Inferior parietal cortex (tissue), 1 donor: Measurements from ENCODE around the gene OAF.

Experiments used
- DNase-seq: peaks from one replicate; pipeline ENCODE4 v3.0.0-alpha.2; 2016; ENCODE audit errors: extremely low spot score

Gene OAF

GRCh38 chr11:120221115-120221752 lies 10.4 kb downstream of the OAF start:
- no peak for DNase-seq

DNA sequence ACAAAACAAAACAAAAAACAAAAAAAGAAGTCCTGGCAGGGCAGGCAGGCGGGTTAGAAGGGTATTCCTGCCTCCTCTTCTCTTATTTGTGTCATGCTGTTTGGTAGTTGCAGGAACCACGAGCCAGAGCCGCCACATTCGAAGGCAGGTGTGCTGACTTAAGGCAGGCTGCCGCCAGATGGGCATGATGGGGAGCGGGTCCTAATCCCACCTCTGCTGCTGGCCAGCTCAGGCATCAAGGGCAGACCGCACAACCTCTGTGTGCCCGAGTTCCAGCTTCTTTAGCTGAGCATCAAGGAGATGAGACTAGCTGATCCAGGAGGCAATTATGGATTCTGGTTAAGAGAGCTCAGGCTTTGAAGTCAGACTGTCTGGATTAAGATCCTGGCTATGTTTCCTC lies 12.1 kb downstream of the OAF start:
- DNase-seq: no peak

- no peak for DNase-seq
These were observed 13.0 kb downstream of the OAF start for GRCh38 chr11:120223793-120224192.

DNA sequence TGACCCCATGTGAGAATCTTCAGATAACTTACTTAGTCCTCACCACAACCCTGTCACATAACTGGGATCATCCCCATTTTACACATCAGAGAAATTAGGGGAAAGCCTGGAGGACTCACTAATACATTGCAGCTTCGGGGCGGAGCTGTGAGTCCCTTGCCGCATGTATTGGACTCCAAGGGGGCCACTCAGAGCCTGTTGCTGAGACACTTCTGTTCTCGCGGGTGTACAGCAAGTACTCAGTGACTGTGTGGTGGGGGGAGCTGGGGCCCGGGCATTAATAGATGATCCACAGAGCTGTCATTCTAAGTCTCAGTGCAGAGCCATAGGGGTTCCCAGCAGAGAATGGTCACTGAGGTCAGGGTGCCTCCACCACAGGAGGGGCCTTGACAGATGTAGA lies 13.5 kb downstream of the OAF start:
- DNase-seq: no peak

GRCh38 chr11:120224972-120225909 lies 14.4 kb downstream of the OAF start:
- DNase-seq: no peak

GRCh38 chr11:120226242-120226641 lies 15.4 kb downstream of the OAF start:
- DNase-seq: no peak

- no peak for DNase-seq
These were observed 15.9 kb downstream of the OAF start for GRCh38 chr11:120226714-120227113.

- DNase-seq: no peak
These were observed 16.5 kb downstream of the OAF start for GRCh38 chr11:120227228-120227852.

DNA sequence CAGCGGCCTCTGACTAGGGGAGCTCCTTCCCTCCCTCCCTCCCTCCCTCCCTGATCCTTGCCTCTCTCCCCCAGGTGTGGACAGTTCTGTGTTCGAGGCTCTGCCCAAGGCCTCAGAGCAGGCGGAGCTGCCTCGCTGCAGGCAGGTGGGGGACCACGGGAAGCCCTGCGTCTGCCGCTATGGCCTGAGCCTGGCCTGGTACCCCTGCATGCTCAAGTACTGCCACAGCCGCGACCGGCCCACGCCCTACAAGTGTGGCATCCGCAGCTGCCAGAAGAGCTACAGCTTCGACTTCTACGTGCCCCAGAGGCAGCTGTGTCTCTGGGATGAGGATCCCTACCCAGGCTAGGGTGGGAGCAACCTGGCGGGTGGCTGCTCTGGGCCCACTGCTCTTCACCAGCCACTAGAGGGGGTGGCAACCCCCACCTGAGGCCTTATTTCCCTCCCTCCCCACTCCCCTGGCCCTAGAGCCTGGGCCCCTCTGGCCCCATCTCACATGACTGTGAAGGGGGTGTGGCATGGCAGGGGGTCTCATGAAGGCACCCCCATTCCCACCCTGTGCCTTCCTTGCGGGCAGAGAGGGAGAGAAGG lies 18.1 kb downstream of the OAF start:
- no peak for DNase-seq

DNA sequence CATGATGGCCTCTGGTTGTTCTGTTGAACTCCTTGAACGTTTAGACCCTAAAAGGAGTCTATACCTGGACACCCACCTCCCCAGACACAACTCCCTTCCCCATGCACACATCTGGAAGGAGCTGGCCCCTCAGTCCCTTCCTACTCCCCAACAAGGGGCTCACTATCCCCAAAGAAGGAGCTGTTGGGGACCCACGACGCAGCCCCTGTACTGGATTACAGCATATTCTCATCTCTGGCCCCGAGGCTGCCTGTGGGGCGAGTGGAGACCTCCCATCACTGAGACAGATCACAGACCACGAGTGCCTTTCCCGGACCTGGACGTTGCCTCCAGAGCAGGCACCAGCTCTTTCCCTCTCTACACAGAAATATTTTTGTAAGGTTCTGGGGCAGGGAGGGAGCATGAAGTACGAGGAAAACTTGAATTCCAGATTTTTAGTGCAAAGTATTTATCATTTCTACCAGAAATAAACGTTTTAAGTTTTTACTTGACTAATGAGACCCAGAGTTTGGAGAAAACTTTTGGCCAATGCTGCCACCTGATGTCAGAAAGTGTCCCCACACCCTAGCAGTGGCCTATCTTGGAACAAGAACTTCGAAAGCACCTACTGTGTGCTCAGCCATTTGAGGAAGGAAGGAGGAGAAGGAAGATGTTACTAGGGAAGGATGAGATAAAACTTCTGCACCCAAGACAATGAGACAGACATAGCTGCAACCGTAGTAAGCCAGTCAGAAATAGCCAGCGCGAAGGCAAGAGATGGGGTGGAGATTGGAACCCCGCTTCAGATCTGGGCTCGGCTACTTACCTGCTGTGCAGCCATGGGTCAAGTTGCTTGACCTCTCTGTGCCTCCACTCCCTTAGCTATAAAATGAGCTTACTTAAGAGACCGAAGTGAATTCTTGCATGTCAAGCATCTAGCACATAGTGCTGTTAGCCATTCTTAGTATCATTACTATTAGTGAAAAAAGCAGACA lies 18.9 kb downstream of the OAF start:
- DNase-seq: peak; percentile 61

DNA sequence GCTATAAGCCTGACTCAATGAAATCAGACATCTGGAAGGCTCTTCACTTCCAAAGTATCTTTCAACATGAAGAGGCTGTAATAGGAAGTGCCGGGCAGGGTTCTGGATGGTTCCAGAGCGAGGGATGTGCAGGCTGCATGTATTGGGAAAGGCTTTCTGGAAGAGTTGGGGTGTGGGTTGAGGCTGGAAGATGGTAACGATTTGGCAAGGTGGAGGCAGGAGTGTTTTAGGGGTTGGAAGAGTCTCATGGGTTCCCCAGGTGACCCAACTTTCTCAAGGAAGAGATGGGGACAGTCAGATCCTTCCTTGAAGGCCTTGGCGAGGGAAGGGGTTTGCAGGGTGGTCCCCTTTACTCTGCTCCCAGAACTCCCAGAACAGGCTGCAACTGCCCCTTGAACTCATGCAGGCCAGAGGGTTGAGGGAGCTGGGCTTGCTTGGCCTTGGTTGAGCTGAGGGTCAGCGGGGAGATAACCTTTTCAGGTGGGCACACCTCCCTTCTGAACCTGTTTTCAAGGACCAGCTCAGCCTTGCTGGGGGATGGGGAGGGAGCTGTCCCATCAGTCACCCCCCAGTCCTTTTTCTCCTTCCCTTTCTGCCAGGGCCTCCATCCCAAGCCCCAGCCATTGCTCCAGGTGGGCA lies 19.7 kb downstream of the OAF start:
- no peak for DNase-seq

GRCh38 chr11:120231963-120232362 lies 21.1 kb downstream of the OAF start:
- DNase-seq: no peak

GRCh38 chr11:120233207-120233803 lies 22.5 kb downstream of the OAF start:
- no peak for DNase-seq

GRCh38 chr11:120235024-120235628 lies 24.3 kb downstream of the OAF start:
- DNase-seq: no peak

DNA sequence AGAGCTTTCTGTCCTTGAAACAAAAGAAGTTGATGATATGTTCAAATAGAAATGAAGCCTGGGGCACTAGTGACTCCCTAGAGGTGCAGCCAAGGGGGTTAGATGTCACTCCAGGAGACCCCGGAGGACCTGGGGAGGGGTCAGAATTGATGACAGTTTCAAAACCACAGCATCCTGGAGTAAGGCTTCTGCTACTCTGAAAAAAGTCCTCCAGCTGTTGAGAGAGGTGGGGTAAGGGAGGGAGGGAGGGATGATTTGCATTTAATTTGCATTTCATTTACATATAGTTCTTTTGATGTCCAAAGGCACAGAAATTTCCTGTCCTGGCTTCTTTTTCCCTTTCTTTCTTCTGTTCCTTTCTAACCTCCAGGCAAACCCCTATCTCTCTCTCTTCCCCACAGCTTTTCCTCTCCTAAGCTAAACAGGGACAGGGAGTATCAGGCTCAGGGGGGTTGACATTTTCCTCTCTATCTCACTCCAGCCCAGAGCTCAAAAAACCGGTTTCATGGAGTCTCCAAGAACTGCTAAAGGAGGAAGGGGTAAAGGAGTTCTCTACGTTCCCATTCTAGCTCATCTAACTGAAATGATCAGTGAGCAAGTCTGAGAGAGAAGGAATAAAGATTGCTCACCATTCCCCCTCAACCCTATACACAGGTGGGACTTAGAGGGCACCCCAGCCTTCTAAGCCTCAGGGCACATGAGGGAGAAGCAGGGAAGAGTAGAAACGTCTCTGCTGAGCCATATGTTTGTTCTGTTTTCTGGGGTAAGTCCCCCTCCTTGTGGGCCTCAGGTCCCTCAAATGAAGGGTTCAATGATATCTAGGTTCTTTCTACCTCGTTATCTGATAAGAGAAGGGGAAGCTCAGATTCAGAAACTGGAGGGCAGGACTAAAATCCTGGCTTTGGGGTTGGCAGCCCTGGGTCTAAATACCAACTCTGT lies 25.6 kb downstream of the OAF start:
- DNase-seq: no peak

DNA sequence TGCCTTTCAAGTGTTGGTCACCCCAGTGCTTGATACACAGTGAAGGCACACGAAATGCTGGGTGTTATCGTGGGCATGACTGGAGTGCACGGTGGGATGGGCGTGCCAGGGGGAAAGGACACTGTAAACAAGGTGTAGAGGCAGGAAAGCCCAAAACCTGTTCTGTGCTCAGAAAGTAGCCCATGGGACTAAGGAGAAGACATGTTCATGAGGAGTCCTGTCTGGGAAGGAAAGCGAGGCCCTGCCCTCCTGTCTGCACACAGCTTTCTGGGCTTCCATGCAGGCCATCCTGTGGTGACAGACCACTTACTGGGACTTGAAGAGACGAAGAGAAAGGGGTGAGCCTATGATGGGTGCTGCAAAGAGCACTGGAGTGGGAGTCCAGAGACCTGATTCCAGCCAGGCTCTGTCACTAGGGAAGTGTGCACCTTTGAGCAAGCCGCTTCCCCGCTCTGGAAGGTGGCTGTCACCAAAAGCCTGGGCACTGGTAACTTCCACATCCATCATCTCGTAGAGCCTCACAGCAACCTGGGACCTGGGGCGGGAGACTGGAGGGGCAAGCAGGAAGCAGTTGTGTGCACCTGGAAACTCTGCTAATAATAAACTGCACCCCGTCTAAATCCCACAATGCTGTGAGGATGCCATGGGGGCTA lies 28.3 kb downstream of the OAF start:
- DNase-seq: no peak

DNA sequence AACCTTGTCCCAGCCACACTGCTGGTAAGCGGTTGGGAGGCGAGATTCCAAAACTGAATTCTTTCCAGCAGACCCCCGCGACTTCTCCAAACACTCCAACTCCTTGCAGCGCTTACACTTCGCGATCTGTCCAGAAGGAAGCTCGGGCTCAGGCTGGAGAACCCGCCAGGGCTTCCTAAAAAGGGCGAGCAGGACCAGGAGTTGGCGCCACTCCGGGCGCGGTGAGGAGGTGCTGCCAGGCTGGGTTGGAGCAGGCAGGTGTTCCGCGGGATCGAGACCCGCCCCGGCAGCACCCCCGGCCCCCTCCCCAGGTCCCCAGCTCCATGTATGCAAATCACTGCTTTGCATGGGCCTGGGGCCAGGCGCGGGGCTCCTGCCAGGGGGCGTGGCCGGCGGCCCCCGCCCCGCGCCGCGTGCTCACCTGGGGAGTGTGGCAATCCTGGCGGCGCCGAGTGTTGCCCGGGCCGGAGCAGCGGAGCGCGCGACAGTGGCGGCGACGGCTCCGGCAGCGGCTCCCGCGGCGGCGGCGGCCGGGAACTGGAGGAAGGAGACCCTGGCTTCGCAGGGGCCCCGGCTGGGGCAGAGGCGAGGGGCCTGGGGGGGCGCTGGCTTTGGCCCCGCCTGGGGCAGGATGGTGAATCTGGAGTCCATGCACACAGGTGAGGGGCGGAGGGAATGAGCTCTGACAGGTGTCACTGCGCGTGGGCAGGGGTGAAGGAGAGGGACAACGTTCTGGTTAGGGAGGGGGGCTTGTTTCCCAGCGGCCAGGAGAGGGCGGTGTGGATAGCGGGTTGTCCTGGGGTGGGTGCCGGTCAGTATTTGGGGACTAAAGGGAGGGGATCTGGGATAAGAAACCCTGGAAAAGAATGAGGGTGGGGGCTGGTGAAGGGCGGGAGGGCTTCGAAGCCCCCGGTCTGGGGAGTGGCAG lies 29.1 kb downstream of the OAF start, which contains the start of gene POU2F3:
Gene POU2F3 (plus strand): TSS at position 428 of the 928 bp plus-strand sequence. CDS start 204 bp downstream, at position 632.
- no peak for DNase-seq
